ENCODE data around the gene IGLON5. TPM values are rescaled to one million over a fixed set of nuclear protein-coding genes. Genes with fewer than 3 reads are reported as not detected.

Gene IGLON5
- total and polyA plus RNA-seq, 2 experiments from 2014 or later: 5.0 to 29.1 TPM

DNA sequence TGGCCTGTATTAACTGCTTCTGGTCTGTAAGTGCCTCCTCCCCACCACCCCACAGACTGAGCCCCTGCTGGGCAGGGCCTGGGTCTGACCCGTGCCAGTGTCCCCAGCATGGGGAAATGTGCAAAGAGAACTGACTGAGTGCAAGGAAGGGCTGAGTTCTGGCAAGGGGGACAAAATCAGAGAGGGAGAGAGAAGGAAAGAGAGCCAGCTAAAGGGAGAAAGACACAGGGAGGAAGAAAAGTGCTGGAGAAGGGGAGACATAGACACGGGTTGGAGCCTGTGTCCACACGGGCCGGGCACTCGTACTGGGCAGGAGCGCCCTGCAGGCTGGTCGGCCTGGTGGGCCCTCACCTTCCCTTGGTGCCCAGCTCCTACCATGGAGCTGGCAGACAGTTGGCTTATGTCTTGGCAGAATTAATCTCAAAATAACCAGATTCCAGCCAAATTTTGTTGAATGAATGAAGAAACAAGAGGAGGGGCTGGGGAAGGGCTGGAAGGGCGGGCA is 59.8 kb downstream of the IGLON5 start (continued):
- TF ChIP-seq, protein P1, sequence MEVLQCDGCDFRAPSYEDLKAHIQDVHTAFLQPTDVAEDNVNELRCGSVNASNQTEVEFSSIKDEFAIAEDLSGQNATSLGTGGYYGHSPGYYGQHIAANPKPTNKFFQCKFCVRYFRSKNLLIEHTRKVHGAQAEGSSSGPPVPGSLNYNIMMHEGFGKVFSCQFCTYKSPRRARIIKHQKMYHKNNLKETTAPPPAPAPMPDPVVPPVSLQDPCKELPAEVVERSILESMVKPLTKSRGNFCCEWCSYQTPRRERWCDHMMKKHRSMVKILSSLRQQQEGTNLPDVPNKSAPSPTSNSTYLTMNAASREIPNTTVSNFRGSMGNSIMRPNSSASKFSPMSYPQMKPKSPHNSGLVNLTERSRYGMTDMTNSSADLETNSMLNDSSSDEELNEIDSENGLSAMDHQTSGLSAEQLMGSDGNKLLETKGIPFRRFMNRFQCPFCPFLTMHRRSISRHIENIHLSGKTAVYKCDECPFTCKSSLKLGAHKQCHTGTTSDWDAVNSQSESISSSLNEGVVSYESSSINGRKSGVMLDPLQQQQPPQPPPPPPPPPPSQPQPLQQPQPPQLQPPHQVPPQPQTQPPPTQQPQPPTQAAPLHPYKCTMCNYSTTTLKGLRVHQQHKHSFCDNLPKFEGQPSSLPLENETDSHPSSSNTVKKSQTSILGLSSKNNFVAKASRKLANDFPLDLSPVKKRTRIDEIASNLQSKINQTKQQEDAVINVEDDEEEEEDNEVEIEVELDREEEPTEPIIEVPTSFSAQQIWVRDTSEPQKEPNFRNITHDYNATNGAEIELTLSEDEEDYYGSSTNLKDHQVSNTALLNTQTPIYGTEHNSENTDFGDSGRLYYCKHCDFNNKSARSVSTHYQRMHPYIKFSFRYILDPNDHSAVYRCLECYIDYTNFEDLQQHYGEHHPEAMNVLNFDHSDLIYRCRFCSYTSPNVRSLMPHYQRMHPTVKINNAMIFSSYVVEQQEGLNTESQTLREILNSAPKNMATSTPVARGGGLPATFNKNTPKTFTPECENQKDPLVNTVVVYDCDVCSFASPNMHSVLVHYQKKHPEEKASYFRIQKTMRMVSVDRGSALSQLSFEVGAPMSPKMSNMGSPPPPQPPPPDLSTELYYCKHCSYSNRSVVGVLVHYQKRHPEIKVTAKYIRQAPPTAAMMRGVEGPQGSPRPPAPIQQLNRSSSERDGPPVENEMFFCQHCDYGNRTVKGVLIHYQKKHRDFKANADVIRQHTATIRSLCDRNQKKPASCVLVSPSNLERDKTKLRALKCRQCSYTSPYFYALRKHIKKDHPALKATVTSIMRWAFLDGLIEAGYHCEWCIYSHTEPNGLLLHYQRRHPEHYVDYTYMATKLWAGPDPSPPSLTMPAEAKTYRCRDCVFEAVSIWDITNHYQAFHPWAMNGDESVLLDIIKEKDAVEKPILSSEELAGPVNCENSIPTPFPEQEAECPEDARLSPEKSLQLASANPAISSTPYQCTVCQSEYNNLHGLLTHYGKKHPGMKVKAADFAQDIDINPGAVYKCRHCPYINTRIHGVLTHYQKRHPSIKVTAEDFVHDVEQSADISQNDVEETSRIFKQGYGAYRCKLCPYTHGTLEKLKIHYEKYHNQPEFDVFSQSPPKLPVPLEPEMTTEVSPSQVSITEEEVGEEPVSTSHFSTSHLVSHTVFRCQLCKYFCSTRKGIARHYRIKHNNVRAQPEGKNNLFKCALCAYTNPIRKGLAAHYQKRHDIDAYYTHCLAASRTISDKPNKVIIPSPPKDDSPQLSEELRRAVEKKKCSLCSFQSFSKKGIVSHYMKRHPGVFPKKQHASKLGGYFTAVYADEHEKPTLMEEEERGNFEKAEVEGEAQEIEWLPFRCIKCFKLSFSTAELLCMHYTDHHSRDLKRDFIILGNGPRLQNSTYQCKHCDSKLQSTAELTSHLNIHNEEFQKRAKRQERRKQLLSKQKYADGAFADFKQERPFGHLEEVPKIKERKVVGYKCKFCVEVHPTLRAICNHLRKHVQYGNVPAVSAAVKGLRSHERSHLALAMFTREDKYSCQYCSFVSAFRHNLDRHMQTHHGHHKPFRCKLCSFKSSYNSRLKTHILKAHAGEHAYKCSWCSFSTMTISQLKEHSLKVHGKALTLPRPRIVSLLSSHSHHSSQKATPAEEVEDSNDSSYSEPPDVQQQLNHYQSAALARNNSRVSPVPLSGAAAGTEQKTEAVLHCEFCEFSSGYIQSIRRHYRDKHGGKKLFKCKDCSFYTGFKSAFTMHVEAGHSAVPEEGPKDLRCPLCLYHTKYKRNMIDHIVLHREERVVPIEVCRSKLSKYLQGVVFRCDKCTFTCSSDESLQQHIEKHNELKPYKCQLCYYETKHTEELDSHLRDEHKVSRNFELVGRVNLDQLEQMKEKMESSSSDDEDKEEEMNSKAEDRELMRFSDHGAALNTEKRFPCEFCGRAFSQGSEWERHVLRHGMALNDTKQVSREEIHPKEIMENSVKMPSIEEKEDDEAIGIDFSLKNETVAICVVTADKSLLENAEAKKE (CRISPR knock-in tag; IDR thresholded peaks at IDR 0.05): no peak

DNA sequence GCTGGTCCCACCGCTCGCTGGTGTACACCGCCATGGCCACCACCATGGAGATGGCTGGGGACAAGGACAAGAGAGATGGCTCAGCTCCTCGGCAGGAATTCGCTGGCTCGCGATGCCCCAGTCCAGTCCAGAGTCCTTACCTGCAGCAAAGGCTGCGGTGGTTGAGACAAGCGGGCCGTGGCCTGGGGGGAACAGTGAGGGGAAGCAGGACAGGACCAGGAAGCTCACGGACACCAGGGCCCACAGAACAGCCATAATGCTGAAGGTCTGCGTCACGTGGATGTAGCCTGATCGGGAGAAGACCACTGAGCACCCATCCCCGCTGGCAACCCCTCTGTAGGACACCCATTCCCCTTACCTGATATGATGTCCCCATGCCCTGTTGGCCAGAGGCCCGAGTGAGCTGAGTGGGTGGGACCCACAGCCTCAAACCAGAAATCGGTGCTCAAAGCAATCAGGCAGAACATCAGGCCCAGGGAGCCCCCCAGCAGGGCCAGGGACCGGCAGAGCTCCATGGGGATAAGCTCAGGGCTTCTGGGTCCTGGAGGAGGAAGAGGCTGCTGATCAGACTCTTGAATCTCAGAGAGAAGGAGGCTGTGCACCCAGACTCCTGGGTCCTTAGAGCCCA is 60.7 kb downstream of the IGLON5 start:
- TF ChIP-seq STAT1 (IDR thresholded peaks at IDR 0.05; ENCODE audit: unreplicated experiment): no peak
- TF ChIP-seq ZNF114 (CRISPR knock-in tag; IDR thresholded peaks at IDR 0.05): no peak
- TF ChIP-seq, protein P2, sequence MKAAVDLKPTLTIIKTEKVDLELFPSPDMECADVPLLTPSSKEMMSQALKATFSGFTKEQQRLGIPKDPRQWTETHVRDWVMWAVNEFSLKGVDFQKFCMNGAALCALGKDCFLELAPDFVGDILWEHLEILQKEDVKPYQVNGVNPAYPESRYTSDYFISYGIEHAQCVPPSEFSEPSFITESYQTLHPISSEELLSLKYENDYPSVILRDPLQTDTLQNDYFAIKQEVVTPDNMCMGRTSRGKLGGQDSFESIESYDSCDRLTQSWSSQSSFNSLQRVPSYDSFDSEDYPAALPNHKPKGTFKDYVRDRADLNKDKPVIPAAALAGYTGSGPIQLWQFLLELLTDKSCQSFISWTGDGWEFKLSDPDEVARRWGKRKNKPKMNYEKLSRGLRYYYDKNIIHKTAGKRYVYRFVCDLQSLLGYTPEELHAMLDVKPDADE (IDR thresholded peaks at IDR 0.05): no peak
- TF ChIP-seq CREB1 (CRISPR knock-in tag; IDR thresholded peaks at IDR 0.05; ENCODE audit: low read depth): no peak
- TF ChIP-seq JUNB (IDR thresholded peaks at IDR 0.05; ENCODE audit: unreplicated experiment): no peak
- no peak for TF ChIP-seq EZH2 (IDR thresholded peaks at IDR 0.05; ENCODE audit: low read depth, unreplicated experiment)
- TF ChIP-seq POLR2AphosphoS5 (IDR thresholded peaks at IDR 0.05; ENCODE audit: low read depth): no peak
- no peak for TF ChIP-seq EZH2phosphoT487 (IDR thresholded peaks at IDR 0.05; ENCODE audit: unreplicated experiment)
- TF ChIP-seq NANOG (IDR thresholded peaks at IDR 0.05; ENCODE audit: borderline replicate concordance): no peak
- Histone ChIP-seq H3F3A (replicated peaks; ENCODE audit: low read depth) (no peaks in the 10 kb centered on the region; the same call in 1 of the 2 replicates), H3K27me3 (ENCODE audit: insufficient read depth) (no peaks in the 10 kb centered on the region), H3K27ac (ENCODE audit: low read depth) (no peak overlapping the region), H3K4me3 (no peak overlapping the region), H3K4me2 (no peak overlapping the region), H4K20me1 (replicated peaks; ENCODE audit: insufficient read depth) (no peaks in the 10 kb centered on the region), H3K4me1 (ENCODE audit: insufficient read depth) (peaks cover 7% of the 10 kb centered on the region; the same call in 1 of the 2 replicates), H3K36me3 (ENCODE audit: insufficient read depth) (no peaks in the 10 kb centered on the region), H3K9me2 (ENCODE audit: insufficient read depth) (0 out of 2 replicates have a peak, but pooled peaks cover 2% of the 10 kb centered on the region), H2AFZ (no peak overlapping the region), H3K79me2 (replicated peaks; ENCODE audit: insufficient read depth) (no peaks in the 10 kb centered on the region)
- no peak for ATAC-seq
- H3K4me1 Mint-ChIP-seq: peaks cover 7% of the 10 kb centered on the region
- H3K4me3 Mint-ChIP-seq: no peak overlapping the region
- H3K27ac Mint-ChIP-seq: no peak overlapping the region
- H3K36me3 Mint-ChIP-seq (ENCODE audit: low read depth): no peaks in the 10 kb centered on the region
- H3K9me3 Mint-ChIP-seq: no peaks in the 10 kb centered on the region; the same call in 1 of the 3 replicates
- H3K27me3 Mint-ChIP-seq (ENCODE audit: insufficient read depth, low read depth, poor library complexity): peaks cover 16% of the 10 kb centered on the region
- no peak for DNase-seq (ENCODE audit: low spot score)

All from GM23338 (cell line).